Heart right ventricle (tissue), 16 donors: ENCODE measurements around the gene TMEM106C. TPM values are rescaled to one million over a fixed set of nuclear protein-coding genes. Genes with fewer than 3 reads are reported as not detected.

ENCODE experiments used
- ATAC-seq, 8 donors: fragments of 200-7000 bp; cut with Tn5 transposase; one replicate each; pipeline ENCODE4 v1.9.1; 2020; ENCODE audit warnings: mild to moderate bottlenecking in 8 of 8, moderate library complexity in 8 of 8, moderate number of reproducible peaks in 1 of 8
- DNase-seq, 2 donors: peaks; one replicate each; pipeline ENCODE4 v3.0.0-alpha.2; 2020
- H3K27ac ChIP-seq, 10 donors: fragments of 200-600 bp; sonication (generic) in 2 of 10; one replicate each; pipeline versions ENCODE4 v1.5.0 to v1.8.0; 2020 to 2022; ENCODE audit warnings: mild to moderate bottlenecking in 3 of 10
- H3K27me3 ChIP-seq, 7 donors: fragments of 200-600 bp; one replicate each; pipeline ENCODE4 v1.8.0; 2021 to 2022; ENCODE audit warnings: mild to moderate bottlenecking in 2 of 7
- H3K36me3 ChIP-seq, 9 donors: fragments of 200-600 bp; sonication (generic) in 1 of 9; one replicate each; pipeline versions ENCODE4 v1.5.0 to v1.8.0; 2020 to 2022; ENCODE audit warnings: mild to moderate bottlenecking in 2 of 9
- H3K4me1 ChIP-seq, 9 donors: fragments of 200-600 bp; sonication (generic) in 1 of 9; one replicate each; pipeline versions ENCODE4 v1.5.0 to v1.8.0; 2020 to 2022; ENCODE audit warnings: mild to moderate bottlenecking in 4 of 9
- H3K4me3 ChIP-seq, 10 donors: fragments of 200-600 bp; sonication (generic) in 2 of 10; one replicate each; pipeline versions ENCODE4 v1.5.0 to v1.8.0; 2020 to 2022; ENCODE audit warnings: mild to moderate bottlenecking in 7 of 10, moderate library complexity in 2 of 10
- H3K9me3 ChIP-seq, 11 donors: fragments of 200-600 bp in 10 of 11; sonication (generic) in 2 of 11; one replicate each; pipeline versions ENCODE4 v1.5.0 to v1.8.0; 2013 to 2022; ENCODE audit warnings: mild to moderate bottlenecking in 2 of 11, control low read depth in 1 of 11, moderate library complexity in 1 of 11
- CTCF ChIP-seq, 9 donors: fragments of 200-600 bp; sonication (generic) in 2 of 9; IDR thresholded peaks; one replicate each; pipeline versions ENCODE4 v1.5.0 to v1.8.0; 2021 to 2022; ENCODE audit warnings: antibody characterized with exemption in 9 of 9, mild to moderate bottlenecking in 5 of 9, moderate library complexity in 1 of 9
- WGBS, 2 donors: extraction: QIAGEN DNeasy Blood & Tissue Kit; methylation state at CpG; one replicate each; pipeline ENCODE4 v1.1.7; 2013; ENCODE audit warnings: inconsistent platforms in 1 of 2; 5-methylcytosine and 5-hydroxymethylcytosine counted together
- intact Hi-C, 10 donors: fragments of 100-400 bp; cut with DNase I; formaldehyde crosslinking; loops; one replicate each; pipeline versions ENCODE4 v1.11.1 to v1.14.2; 2022
- polyA plus RNA-seq, 2 donors: library from polyadenylated mRNA; stranded (reverse); fragments of 200-250 nt; gene quantifications; one replicate each; pipeline ENCODE4 v1.2.3, GENCODE V29; 2013
- total RNA-seq, 10 donors: library from RNA; stranded (reverse); fragmentation: NEBNext Ultra II Directional in 3 of 10; extraction: Animal tissue kit (Norgen Biotek cat#: 25700) in 3 of 10; gene quantifications; one replicate each; pipeline versions ENCODE4 v1.2.1 to v1.2.4, GENCODE V29; 2021 to 2023
- donor health status: Arrhythmogenic right ventricular cardiomyopathy.
- donor health status: ischemic (EF 13 %, LVEDD 7.1; RV severe dilation, severe dysfunction).
- donor health status: healthy with polysubstance abuse.
- donor health status: DM: no; HTN: yes; CAD: no.
- donor health status: DM: no; HTN: no; CAD: no.
- donor health status: ischemic (EF 25% LVEDD 6.9; RV normal size, moderate dysfunction).
- donor health status: ischemic (EF 25% LVEDD 5.7; RV mildly dilated, moderate dysfunction).
- donor health status: healthy.
- donor health status: DM: yes; HTN: yes; CAD: no.
- donor health status: Ischemic cardiomyopathy.
- donor health status: ischemic (EF 35%, LVEDD 5.7; RV mildly dilated, moderate dysfunction).
- donor health status: nonischemic (EF 11% LVEDD 7.7; RV severe dilation, severe dysfunction).
- donor health status: DM: yes; HTN: yes; CAD: no.
- donor health status: PGD.
- donor health status: ischemic (EF 29% LVEDD 5.4; RV normal size, mild dysfunction).
- donor health status: nonischemic (EF 23%, LVEDD 6.1; RV moderate dilation, normal function).

The TMEM106C gene
- total and polyA plus RNA-seq, 12 donors = 22.3 to 61.8 (median 40.0) TPM

- intact Hi-C loops = no loop called here
- 64 to 66% methylated on average over 2 of the region's 2 CpGs for WGBS, 2 donors
- no peak for TF ChIP-seq CTCF (IDR thresholded peaks at IDR 0.05)
- H3K36me3 ChIP-seq = no peaks in the 10 kb centered on the region
- ATAC-seq (no peak), DNase-seq (no peak)
- H3K4me3 ChIP-seq = no peak overlapping the region
- peaks cover 0 to 39% (median 13%) of the 10 kb centered on the region in 7 donors for H3K27me3 ChIP-seq
- H3K9me3 ChIP-seq = no peaks in the 10 kb centered on the region
- H3K4me1 ChIP-seq = no peaks in the 10 kb centered on the region
- H3K27ac ChIP-seq = no peak overlapping the region
Observed at GRCh38 chr12:48013287-48013686, 49.9 kb downstream of the TMEM106C start.

DNA sequence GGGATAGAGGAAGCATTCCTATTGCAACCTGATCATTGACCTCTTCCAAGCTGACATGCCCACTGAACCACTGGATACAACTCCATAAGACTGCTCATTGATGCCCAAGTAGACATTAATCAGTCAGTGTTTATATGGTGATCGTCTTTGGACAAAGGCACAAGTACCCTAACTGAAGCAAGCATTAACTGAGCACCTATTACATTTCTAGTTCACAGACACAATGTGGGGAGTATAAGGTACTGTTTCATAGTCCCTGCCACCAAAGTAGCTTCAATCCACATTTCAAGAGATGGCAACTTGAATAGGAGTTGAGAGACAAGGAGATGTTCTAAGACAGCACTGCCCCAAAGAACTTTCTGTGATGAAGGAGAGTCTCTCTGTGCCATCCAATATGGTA, 51.7 kb downstream of the TMEM106C start:
- no peak overlapping the region for H3K27ac ChIP-seq
- intact Hi-C loops = no loop called here
- TF ChIP-seq CTCF (IDR thresholded peaks at IDR 0.05) = no peak
- no peaks in the 10 kb centered on the region for H3K4me1 ChIP-seq
- H3K36me3 ChIP-seq = no peaks in the 10 kb centered on the region
- no peak for ATAC-seq
- 52 to 64% methylated on average over 1 of the region's 1 CpG for WGBS, 2 donors
- H3K27me3 ChIP-seq = peaks cover 0 to 33% (median 7%) of the 10 kb centered on the region in 7 donors
- no peak overlapping the region for H3K4me3 ChIP-seq
- no peaks in the 10 kb centered on the region for H3K9me3 ChIP-seq
- DNase-seq = no peak

DNA sequence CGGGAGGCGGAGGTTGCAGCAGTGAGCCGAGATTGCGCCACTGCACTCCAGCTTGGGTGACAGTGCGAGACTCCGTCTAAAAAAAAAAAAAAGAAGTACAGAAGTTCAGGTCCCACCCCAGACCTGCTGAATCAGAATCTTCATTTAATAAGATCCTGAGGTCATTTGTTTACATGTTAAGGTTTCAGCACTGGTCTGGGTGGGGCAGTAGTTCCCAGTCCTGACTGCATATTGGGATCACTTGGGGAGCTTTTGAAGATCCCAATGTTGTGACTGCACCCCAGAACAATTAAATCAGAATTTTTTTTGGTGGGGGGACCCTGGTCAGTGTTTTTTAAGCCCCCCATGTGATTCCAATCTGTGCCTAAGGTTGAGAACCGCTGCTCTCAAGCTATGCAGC, 52.6 kb downstream of the TMEM106C start:
- no peaks in the 10 kb centered on the region for H3K4me1 ChIP-seq
- DNase-seq = no peak
- intact Hi-C loops = no loop called here
- H3K36me3 ChIP-seq = no peaks in the 10 kb centered on the region
- H3K9me3 ChIP-seq = no peaks in the 10 kb centered on the region
- no peak for TF ChIP-seq CTCF (IDR thresholded peaks at IDR 0.05)
- 90 to 96% methylated on average over 7 of the region's 7 CpGs for WGBS, 2 donors
- H3K27ac ChIP-seq = no peak overlapping the region
- H3K27me3 ChIP-seq = peaks cover 0 to 29% (median 10%) of the 10 kb centered on the region in 7 donors
- no peak overlapping the region for H3K4me3 ChIP-seq
- ATAC-seq = no peak

- 64 to 67% methylated on average over 8 of the region's 8 CpGs for WGBS, 2 donors
- Histone ChIP-seq H3K9me3 (no peaks in the 10 kb centered on the region), H3K4me1 (peaks cover 0 to 1% (median 0%) of the 10 kb centered on the region in 9 donors), H3K4me3 (no peak overlapping the region), H3K36me3 (no peaks in the 10 kb centered on the region), H3K27ac (no peak overlapping the region), H3K27me3 (peaks cover 0 to 31% (median 13%) of the 10 kb centered on the region in 7 donors)
- intact Hi-C loops = no loop called here
- ATAC-seq = no peak
- no peak for DNase-seq
- no peak for TF ChIP-seq CTCF (IDR thresholded peaks at IDR 0.05)
Observed at GRCh38 chr12:48016373-48017020, 53.1 kb downstream of the TMEM106C start.
